HepG2 (cell line): ENCODE measurements around the gene ZNF223. TPM values are rescaled to one million over a fixed set of nuclear protein-coding genes. Genes with fewer than 3 reads are reported as not detected.

Source experiments
- ATAC-seq: fragments of 200-7000 bp; cut with Tn5 transposase; 3 replicates; pipeline ENCODE4 v1.9.1; 2020; ENCODE audit warnings: mild to moderate bottlenecking, moderate library complexity
- BruUV-seq: library from RNA; stranded (reverse); fragments of 400-500 nt; replicated peaks from 2 replicates; lab custom pipeline; 2021; lab: Mats Ljungman, UMichigan
- CTCF ChIA-PET: fragments of 300-600 bp; formaldehyde crosslinking; extraction: SDS; loops from one replicate; lab custom pipeline; 2021; ENCODE audit warnings: low total read pairs, inconsistent platforms, low intra/inter-chr PET ratio; lab: Yijun Ruan, JAX
- POLR2A ChIA-PET: fragments of 350-600 bp; sonication (Branson Sonifier 250); formaldehyde crosslinking; loops from one replicate; lab custom pipeline; 2020; ENCODE audit warnings: antibody characterized with exemption, inconsistent platforms; lab: Yijun Ruan, JAX
- DNase-seq: peaks from one replicate; pipeline ENCODE4 v3.0.0-alpha.2; 2015; ENCODE audit warnings: low spot score
- FAIRE-seq: peaks from 3 replicates; lab custom pipeline; 2011; peaks lifted over from hg19 to GRCh38; lab: Jason Lieb, UNC
- H2AFZ ChIP-seq: one replicate; pipeline ENCODE4 v1.6.1; 2011; ENCODE audit warnings: low read length, inconsistent platforms
- H3K27ac ChIP-seq: fragments of 300-600 bp; 3 replicates; pipeline ENCODE4 v1.8.0; 2011; ENCODE audit warnings: mixed run types, mild to moderate bottlenecking, mixed read lengths, low read length, inconsistent platforms; ENCODE audit not compliant: insufficient read depth; ENCODE audit errors: extremely low read length
- H3K27me3 ChIP-seq, 2 experiments: fragments of 200-600 bp in 1 of 2; 2 replicates in 1 of 2; 3 replicates in 1 of 2; pipeline versions ENCODE4 v1.6.0 to v1.8.0; 2011; ENCODE audit warnings: low read length in 2 of 2, mild to moderate bottlenecking in 2 of 2, moderate library complexity in 2 of 2, inconsistent platforms in 1 of 2; ENCODE audit not compliant: insufficient read depth in 2 of 2, control insufficient read depth in 1 of 2
- H3K36me3 ChIP-seq, 2 experiments: fragments of 200-600 bp in 1 of 2; replicated peaks in 1 of 2; 2 replicates in 1 of 2; 3 replicates in 1 of 2; pipeline versions ENCODE4 v1.5.1 to v1.8.0; 2011; ENCODE audit warnings: low read length in 2 of 2, inconsistent platforms in 1 of 2; ENCODE audit not compliant: insufficient read depth in 2 of 2, control insufficient read depth in 1 of 2
- H3K4me1 ChIP-seq: 2 replicates; pipeline ENCODE4 v1.5.1; 2012; ENCODE audit warnings: low read length, inconsistent platforms; ENCODE audit not compliant: insufficient read depth
- H3K4me2 ChIP-seq: 2 replicates; pipeline ENCODE4 v1.6.0; 2011; ENCODE audit warnings: low read depth, low read length, inconsistent platforms
- H3K4me3 ChIP-seq, 3 experiments: fragments of 200-600 bp in 1 of 3; sonication (generic), shearing (Covaris generic) in 1 of 3; replicated peaks in 1 of 3; 2 replicates each; pipeline ENCODE4 v1.5.1; 2011 to 2016; ENCODE audit warnings: low read length in 3 of 3, inconsistent platforms in 2 of 3, low read depth in 2 of 3, mild to moderate bottlenecking in 2 of 3, control low read depth in 1 of 3, mixed read lengths in 1 of 3; ENCODE audit not compliant: insufficient read depth in 1 of 3
- H3K79me2 ChIP-seq: one replicate; pipeline ENCODE4 v1.6.1; 2011; ENCODE audit warnings: low read length, inconsistent platforms; ENCODE audit not compliant: insufficient read depth
- H3K9ac ChIP-seq: 2 replicates; pipeline ENCODE4 v1.6.0; 2011; ENCODE audit warnings: mild to moderate bottlenecking, low read depth, low read length, inconsistent platforms; ENCODE audit not compliant: insufficient read depth
- H3K9me3 ChIP-seq: 2 replicates; pipeline ENCODE4 v1.5.1; 2012; ENCODE audit warnings: mild to moderate bottlenecking, low read length
- H4K20me1 ChIP-seq: 2 replicates; pipeline ENCODE4 v1.6.0; 2011; ENCODE audit warnings: inconsistent platforms, mild to moderate bottlenecking, low read length, moderate library complexity; ENCODE audit not compliant: insufficient read depth
- ESRRA ChIP-seq: sonication (generic); formaldehyde crosslinking; IDR thresholded peaks from 2 replicates; pipeline ENCODE4 v1.5.1; 2020; ENCODE audit warnings: mild to moderate bottlenecking, low read depth, missing genetic modification reagents
- GTF3A ChIP-seq: sonication (generic); formaldehyde crosslinking; conservative IDR thresholded peaks from 2 replicates; pipeline ENCODE4 v1.4.0; 2020; ENCODE audit warnings: mild to moderate bottlenecking, missing genetic modification reagents
- HNF4A ChIP-seq: sonication (generic); formaldehyde crosslinking; IDR thresholded peaks from 2 replicates; pipeline ENCODE4 v1.4.0; 2020; ENCODE audit warnings: missing genetic modification reagents
- MAFK ChIP-seq, 2 experiments: IDR thresholded peaks in 1 of 2; conservative IDR thresholded peaks in 1 of 2; 2 replicates each; pipeline ENCODE4 v1.6.1; 2011; ENCODE audit warnings: improper control_type of control experiment in 2 of 2, low read length in 2 of 2
- MYNN ChIP-seq: sonication (generic); formaldehyde crosslinking; IDR thresholded peaks from 2 replicates; pipeline ENCODE4 v1.4.0; 2020; ENCODE audit warnings: mild to moderate bottlenecking, low read depth, missing genetic modification reagents
- PAF1 ChIP-seq: IDR thresholded peaks from 2 replicates; pipeline ENCODE4 v1.6.1; 2016; ENCODE audit warnings: missing genetic modification reagents, missing compliant biosample characterization
- POGK ChIP-seq: sonication (generic); formaldehyde crosslinking; conservative IDR thresholded peaks from 2 replicates; pipeline ENCODE4 v1.8.0; 2022; ENCODE audit warnings: mild to moderate bottlenecking, moderate library complexity, missing genetic modification reagents
- RCOR2 ChIP-seq: IDR thresholded peaks from 2 replicates; pipeline ENCODE4 v1.6.1; 2016; ENCODE audit warnings: missing biosample characterization, missing genetic modification reagents
- RFX3 ChIP-seq: IDR thresholded peaks from 2 replicates; pipeline ENCODE4 v1.6.1; 2016; ENCODE audit warnings: missing biosample characterization, missing genetic modification reagents
- SRSF9 ChIP-seq: fragments of 200-400 bp; formaldehyde crosslinking; IDR thresholded peaks from 2 replicates; pipeline ENCODE4 v1.6.1; 2018; ENCODE audit warnings: borderline replicate concordance, mild to moderate bottlenecking, low read depth, low read length; ENCODE audit not compliant: insufficient read depth, poor library complexity, severe bottlenecking
- TFE3 ChIP-seq: IDR thresholded peaks from 2 replicates; pipeline ENCODE4 v1.6.1; 2016
- ZNF207 ChIP-seq: fragments of 450-650 bp; IDR thresholded peaks from 2 replicates; pipeline ENCODE4 v1.6.1; 2016; ENCODE audit warnings: antibody characterized with exemption, borderline replicate concordance
- ZNF776 ChIP-seq: sonication (generic); formaldehyde crosslinking; IDR thresholded peaks from 2 replicates; pipeline ENCODE4 v1.4.0; 2020; ENCODE audit warnings: mild to moderate bottlenecking, missing genetic modification reagents
- ZSCAN20 ChIP-seq: sonication (generic); formaldehyde crosslinking; IDR thresholded peaks from 2 replicates; pipeline ENCODE4 v1.4.0; 2020; ENCODE audit warnings: missing genetic modification reagents, mild to moderate bottlenecking, borderline replicate concordance
- WGBS: methylation state at CpG from one replicate; pipeline ENCODE4 v1.1.6; 2017; ENCODE audit warnings: low lambda C conversion rate; 5-methylcytosine and 5-hydroxymethylcytosine counted together
- in situ Hi-C: cut with HindIII; loops from 2 replicates; pipeline ENCODE4 v1.10.0; 2017; ENCODE audit warnings: low pct_unique_long_range_greater_than_20kb; ENCODE audit not compliant: extremely low pct_ligation_motif_present
- intact Hi-C: fragments of 100-400 bp; cut with micrococcal nuclease; formaldehyde crosslinking; loops from one replicate; pipeline ENCODE4 v1.10.0; 2022; ENCODE audit not compliant: unreplicated experiment
- polyA plus RNA-seq, 8 experiments: library from polyadenylated mRNA; depleted of rRNA in 3 of 8; stranded (reverse) in 7 of 8; unstranded in 1 of 8; fragments of >200 nt; fragmentation: Illumina TruSeq in 4 of 8; extraction: Trizol in 4 of 8; gene quantifications; 2 replicates each; pipeline versions ENCODE4 v1.2.1 to v1.2.3, GENCODE V29; 2011 to 2016; ENCODE audit warnings: low read depth in 4 of 8, missing spikeins in 1 of 8, mixed read lengths in 1 of 8; ENCODE audit not compliant: insufficient read depth in 1 of 8
- total RNA-seq, 5 experiments: library from RNA; depleted of rRNA; stranded (reverse); fragments of >200 nt; fragmentation: Illumina TruSeq; extraction: Trizol; gene quantifications; 2 replicates each; pipeline ENCODE4 v1.2.3, GENCODE V29; 2016; ENCODE audit warnings: low read depth in 1 of 5

The ZNF223 gene
- total and polyA plus RNA-seq, 2 of the 13 experiments (the other 11 are each of a cell fraction or from before 2014, with no cell fraction given), result 2.0 to 4.8 TPM

GRCh38 chr19:44061038-44061437 lies 9.2 kb downstream of the ZNF223 start:
- DNase-seq (no peak), ATAC-seq (no peak), FAIRE-seq (no peak)
- Histone ChIP-seq H3K27ac (no peak overlapping the region), H3K9me3 (no peaks in the 10 kb centered on the region), H3K4me3 (no peak overlapping the region), H3K36me3 (peaks cover 21 to 56% of the 10 kb centered on the region in 2 experiments; a peak in 4 of 5 replicates), H3K4me1 (0 out of 2 replicates have a peak, but pooled peaks cover 4% of the 10 kb centered on the region), H2AFZ (no peak overlapping the region), H3K9ac (no peak overlapping the region), H3K79me2 (no peaks in the 10 kb centered on the region), H3K27me3 (no peaks in the 10 kb centered on the region), H4K20me1 (no peaks in the 10 kb centered on the region), H3K4me2 (no peak overlapping the region)
- BruUV-seq, result no TSS peak
- 83% methylated on average over 1 of the region's 1 CpG for WGBS
- intact Hi-C loops (no loop called here), in situ Hi-C loops (no loop called here)
- TF ChIP-seq GTF3A (CRISPR knock-in tag) (no peak), POGK (CRISPR knock-in tag) (no peak), PAF1 (CRISPR knock-in tag) (no peak), HNF4A (CRISPR knock-in tag) (no peak), MAFK (conservative IDR thresholded peaks at IDR 0.05 in 1 of 2, IDR thresholded peaks at IDR 0.05 in 1 of 2; ENCODE audit: low read length in 2 of 2) (no peak), ZNF776 (CRISPR knock-in tag) (no peak), TFE3 (CRISPR knock-in tag) (no peak), MYNN (CRISPR knock-in tag) (no peak), RCOR2 (CRISPR knock-in tag) (no peak), SRSF9 (no peak), RFX3 (CRISPR knock-in tag) (no peak), ZNF207 (no peak), ZSCAN20 (CRISPR knock-in tag) (no peak), ESRRA (CRISPR knock-in tag) (no peak)
- ChIA-PET CTCF (no interaction called here), POLR2A (no interaction called here)
